ENCODE measurements around the gene KCTD8.
"Not testable (repeated sequence)": the region's sequence is repeated elsewhere in the genome, so short reads cannot be mapped to it uniquely, and the experiment has no call there.

The KCTD8 gene

GRCh38 chr4:44186850-44187246, 261.8 kb downstream of the KCTD8 start:
- ChIA-PET CTCF (no interaction called here), POLR2A (no interaction called here)
- no peaks in the 10 kb centered on the region for H3K4me1 ChIP-seq (ENCODE audit: control insufficient read depth, insufficient read depth, low read length)
- no peaks in the 10 kb centered on the region for H3K9me3 ChIP-seq (ENCODE audit: control insufficient read depth, insufficient read depth, low read depth, low read length)
- H3K27ac ChIP-seq (ENCODE audit: extremely low read depth, low read depth, low read length) = no peak overlapping the region
- TF ChIP-seq ZFHX2 (tag by site-specific recombination; conservative IDR thresholded peaks at IDR 0.05) = no peak
- TF ChIP-seq ZNF585B (tag by site-specific recombination; IDR thresholded peaks at IDR 0.05) = no peak
- no peak for TF ChIP-seq ZNF121 (tag by site-specific recombination; IDR thresholded peaks at IDR 0.05)
- TF ChIP-seq ZBTB1 (tag by site-specific recombination; IDR thresholded peaks at IDR 0.05) = no peak
- TF ChIP-seq ZNF645 (tag by site-specific recombination; IDR thresholded peaks at IDR 0.05) = no peak
- no peak for TF ChIP-seq ZNF23 (tag by site-specific recombination; IDR thresholded peaks at IDR 0.05; ENCODE audit: borderline replicate concordance)
- no peak for TF ChIP-seq ZNF2 (tag by site-specific recombination; IDR thresholded peaks at IDR 0.05)
- H3K4me3 ChIP-seq (ENCODE audit: low read depth, low read length) = no peak overlapping the region
- no peaks in the 10 kb centered on the region for H3K36me3 ChIP-seq (ENCODE audit: control insufficient read depth in 2 of 2, insufficient read depth in 1 of 2, low read length in 2 of 2)

GRCh38 chr4:44186096-44186849, 262.3 kb downstream of the KCTD8 start:
- no peak overlapping the region for H3K27ac ChIP-seq (ENCODE audit: extremely low read depth, low read depth, low read length)
- H3K9me3 ChIP-seq (ENCODE audit: control insufficient read depth, insufficient read depth, low read depth, low read length) = no peaks in the 10 kb centered on the region
- H3K4me1 ChIP-seq (ENCODE audit: control insufficient read depth, insufficient read depth, low read length) = no peaks in the 10 kb centered on the region
- ChIA-PET CTCF (no interaction called here), POLR2A (no interaction called here)
- TF ChIP-seq ZNF24 (tag by site-specific recombination; IDR thresholded peaks at IDR 0.05) (no peak), ZNF670 (tag by site-specific recombination; IDR thresholded peaks at IDR 0.05; ENCODE audit: low read depth) (no peak), ZNF239 (tag by site-specific recombination; IDR thresholded peaks at IDR 0.05) (no peak), ZNF530 (tag by site-specific recombination; IDR thresholded peaks at IDR 0.05; ENCODE audit: low read depth) (no peak), ZNF26 (tag by site-specific recombination; IDR thresholded peaks at IDR 0.05) (no peak)
- TF ChIP-seq, protein P1, sequence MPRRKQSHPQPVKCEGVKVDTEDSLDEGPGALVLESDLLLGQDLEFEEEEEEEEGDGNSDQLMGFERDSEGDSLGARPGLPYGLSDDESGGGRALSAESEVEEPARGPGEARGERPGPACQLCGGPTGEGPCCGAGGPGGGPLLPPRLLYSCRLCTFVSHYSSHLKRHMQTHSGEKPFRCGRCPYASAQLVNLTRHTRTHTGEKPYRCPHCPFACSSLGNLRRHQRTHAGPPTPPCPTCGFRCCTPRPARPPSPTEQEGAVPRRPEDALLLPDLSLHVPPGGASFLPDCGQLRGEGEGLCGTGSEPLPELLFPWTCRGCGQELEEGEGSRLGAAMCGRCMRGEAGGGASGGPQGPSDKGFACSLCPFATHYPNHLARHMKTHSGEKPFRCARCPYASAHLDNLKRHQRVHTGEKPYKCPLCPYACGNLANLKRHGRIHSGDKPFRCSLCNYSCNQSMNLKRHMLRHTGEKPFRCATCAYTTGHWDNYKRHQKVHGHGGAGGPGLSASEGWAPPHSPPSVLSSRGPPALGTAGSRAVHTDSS (tag by site-specific recombination; IDR thresholded peaks at IDR 0.05) = no peak
- TF ChIP-seq, protein P2, sequence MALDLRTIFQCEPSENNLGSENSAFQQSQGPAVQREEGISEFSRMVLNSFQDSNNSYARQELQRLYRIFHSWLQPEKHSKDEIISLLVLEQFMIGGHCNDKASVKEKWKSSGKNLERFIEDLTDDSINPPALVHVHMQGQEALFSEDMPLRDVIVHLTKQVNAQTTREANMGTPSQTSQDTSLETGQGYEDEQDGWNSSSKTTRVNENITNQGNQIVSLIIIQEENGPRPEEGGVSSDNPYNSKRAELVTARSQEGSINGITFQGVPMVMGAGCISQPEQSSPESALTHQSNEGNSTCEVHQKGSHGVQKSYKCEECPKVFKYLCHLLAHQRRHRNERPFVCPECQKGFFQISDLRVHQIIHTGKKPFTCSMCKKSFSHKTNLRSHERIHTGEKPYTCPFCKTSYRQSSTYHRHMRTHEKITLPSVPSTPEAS (tag by site-specific recombination; IDR thresholded peaks at IDR 0.05) = no peak
- H3K4me3 ChIP-seq (ENCODE audit: low read depth, low read length) = no peak overlapping the region
- no peaks in the 10 kb centered on the region for H3K36me3 ChIP-seq (ENCODE audit: control insufficient read depth in 2 of 2, insufficient read depth in 1 of 2, low read length in 2 of 2)

GRCh38 chr4:44181491-44182349, 266.9 kb downstream of the KCTD8 start:
- CTCF ChIA-PET; H3K4me3 ChIP-seq (ENCODE audit: low read depth, low read length); H3K27ac ChIP-seq (ENCODE audit: extremely low read depth, low read depth, low read length); H3K4me1 ChIP-seq (ENCODE audit: control insufficient read depth, insufficient read depth, low read length); POLR2A ChIA-PET; H3K9me3 ChIP-seq (ENCODE audit: control insufficient read depth, insufficient read depth, low read depth, low read length); H3K36me3 ChIP-seq (ENCODE audit: control insufficient read depth in 2 of 2, insufficient read depth in 1 of 2, low read length in 2 of 2): not testable (repeated sequence)

DNA sequence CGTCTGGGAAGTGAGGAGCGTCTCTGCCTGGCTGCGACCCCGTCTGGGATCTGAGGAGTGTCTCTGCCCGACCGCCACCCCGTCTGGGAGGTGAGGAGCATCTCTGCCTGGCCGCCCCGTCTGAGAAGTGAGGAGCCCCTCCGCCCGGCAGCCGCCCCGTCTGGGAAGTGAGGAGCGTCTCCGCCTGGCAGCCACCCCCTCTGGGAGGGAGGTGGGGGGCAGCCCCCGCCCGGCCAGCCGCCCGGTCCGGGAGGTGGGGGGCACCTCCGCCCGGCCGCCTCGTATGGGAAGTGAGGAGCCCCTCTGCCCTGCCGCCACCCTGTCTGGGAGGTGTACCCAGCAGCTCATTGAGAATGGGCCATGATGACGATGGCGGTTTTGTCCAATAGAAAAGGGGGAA, 280.8 kb downstream of the KCTD8 start:
- POLR2A ChIA-PET; CTCF ChIA-PET; H3K27ac ChIP-seq (ENCODE audit: extremely low read depth, low read depth, low read length); H3K9me3 ChIP-seq (ENCODE audit: control insufficient read depth, insufficient read depth, low read depth, low read length); H3K4me1 ChIP-seq (ENCODE audit: control insufficient read depth, insufficient read depth, low read length); H3K36me3 ChIP-seq (ENCODE audit: control insufficient read depth in 2 of 2, insufficient read depth in 1 of 2, low read length in 2 of 2); H3K4me3 ChIP-seq (ENCODE audit: low read depth, low read length): not testable (repeated sequence)

Data from HEK293 (cell line).